CD4-positive, alpha-beta T cell treated with Interleukin-12 subunit alpha and Interleukin-12 subunit beta, for 1 hour (primary cell): Measurements from ENCODE around the gene LMO4.

Source experiments
- DNase-seq: peaks from one replicate; pipeline ENCODE4 v3.0.0-alpha.2; 2020

Gene LMO4

GRCh38 chr1:87328272-87329050 lies at the start of gene LMO4:
Gene LMO4, plus strand, starts transcription at chr1:87328880. Its CDS starts 3,136 bp downstream, at chr1:87332016.
- DNase-seq: peak; percentile 88

GRCh38 chr1:87279536-87279875 lies 49.2 kb upstream of the LMO4 start:
- DNase-seq: no peak

GRCh38 chr1:87279966-87280535 lies 48.6 kb upstream of the LMO4 start:
- no peak for DNase-seq

- DNase-seq: no peak
These were observed 44.0 kb upstream of the LMO4 start for GRCh38 chr1:87284456-87285240.

- DNase-seq: no peak
These were observed 37.6 kb upstream of the LMO4 start for GRCh38 chr1:87291107-87291506.

- peak; percentile 64 for DNase-seq
These were observed 35.8 kb upstream of the LMO4 start for GRCh38 chr1:87292684-87293493.

- no peak for DNase-seq
These were observed 34.0 kb upstream of the LMO4 start for GRCh38 chr1:87294633-87295032.

GRCh38 chr1:87295445-87296110 lies 33.1 kb upstream of the LMO4 start:
- no peak for DNase-seq

- no peak for DNase-seq
These were observed 32.5 kb upstream of the LMO4 start for GRCh38 chr1:87296206-87296605.

GRCh38 chr1:87299661-87300060 lies 29.0 kb upstream of the LMO4 start:
- DNase-seq: no peak

GRCh38 chr1:87300628-87301027 lies 28.1 kb upstream of the LMO4 start:
- DNase-seq: no peak

GRCh38 chr1:87305151-87305550 lies 23.5 kb upstream of the LMO4 start:
- DNase-seq: no peak

- no peak for DNase-seq
These were observed 22.9 kb upstream of the LMO4 start for GRCh38 chr1:87305762-87306161.

GRCh38 chr1:87307306-87307705 lies 21.4 kb upstream of the LMO4 start:
- no peak for DNase-seq

GRCh38 chr1:87307931-87308330 lies 20.7 kb upstream of the LMO4 start:
- no peak for DNase-seq

GRCh38 chr1:87314091-87314490 lies 14.6 kb upstream of the LMO4 start:
- DNase-seq: no peak

GRCh38 chr1:87318056-87318650 lies 10.5 kb upstream of the LMO4 start:
- no peak for DNase-seq

- no peak for DNase-seq
These were observed 9.9 kb upstream of the LMO4 start for GRCh38 chr1:87318806-87319205.

- peak; percentile 77 for DNase-seq
These were observed 2.5 kb upstream of the LMO4 start for GRCh38 chr1:87325982-87326738.

- DNase-seq: no peak
These were observed 1.1 kb upstream of the LMO4 start for GRCh38 chr1:87327376-87328271.
